BJ (cell line): Measurements from ENCODE around the gene GNGT2. TPM values are rescaled to one million over a fixed set of nuclear protein-coding genes. Genes with fewer than 3 reads are reported as not detected.

Experiments used
- CTCF ChIA-PET: fragments of 350-600 bp; formaldehyde crosslinking; extraction: SDS; loops from one replicate; lab custom pipeline; 2021; ENCODE audit warnings: antibody characterized with exemption, inconsistent platforms; lab: Yijun Ruan, JAX
- POLR2A ChIA-PET: fragments of 300-600 bp; sonication (Branson Sonifier 250); formaldehyde crosslinking; extraction: SDS; loops from one replicate; lab custom pipeline; 2021; ENCODE audit warnings: antibody characterized with exemption; lab: Charles Lee
- DNase-seq: peaks from one replicate; pipeline ENCODE4 v3.0.0-alpha.2; 2011; ENCODE audit warnings: low read depth
- H3K27me3 ChIP-seq: 2 replicates; pipeline ENCODE4 v1.6.0; 2011; ENCODE audit warnings: low read length; ENCODE audit not compliant: control insufficient read depth, insufficient read depth
- H3K36me3 ChIP-seq: 2 replicates; pipeline ENCODE4 v1.5.1; 2011; ENCODE audit warnings: low read length; ENCODE audit not compliant: control insufficient read depth, insufficient read depth
- H3K4me3 ChIP-seq: 2 replicates; pipeline ENCODE4 v1.5.1; 2011; ENCODE audit warnings: low read depth, mild to moderate bottlenecking, control low read depth, low read length
- CTCF ChIP-seq: IDR thresholded peaks from 2 replicates; pipeline ENCODE4 v1.5.1; 2011; ENCODE audit warnings: low read depth, mild to moderate bottlenecking, control low read depth, inconsistent platforms, low read length, moderate library complexity; ENCODE audit not compliant: insufficient read depth
- polyA minus RNA-seq: library from RNA; depleted of rRNA, polyadenylated mRNA; stranded (reverse); fragments of >200 nt; gene quantifications from 2 replicates; pipeline ENCODE4 v1.2.3, GENCODE V29; 2011; rRNA and poly(A)+ RNA removed
- polyA plus RNA-seq: library from polyadenylated mRNA; depleted of rRNA; stranded (reverse); fragments of >200 nt; gene quantifications from 2 replicates; pipeline ENCODE4 v1.2.3, GENCODE V29; 2011; rRNA removed

GNGT2 gene
- 0.45 and 0.66 TPM in 2 replicates for polyA plus RNA-seq
- polyA minus RNA-seq = 0.57 TPM in 1 of 2 replicates, not detected in the other

- 0 out of 2 replicates have a peak within 1 kb of the TSS, but pooled peaks have one; percentile 8 for H3K4me3 ChIP-seq
- no peaks in the 10 kb centered on the region for H3K36me3 ChIP-seq
- no peak for DNase-seq
- no peak for TF ChIP-seq CTCF
- H3K27me3 ChIP-seq = no peaks in the 10 kb centered on the region
- ChIA-PET POLR2A (no interaction called here), CTCF (interaction anchor here (0.8 to 3.2 kb wide), 4 partner anchors 12 to 30 kb away, joined by 3 to 18 read pairs (median 6); no protein-coding TSS in a partner anchor)
Measured at GRCh38 chr17:49210158-49211029, at the start of gene GNGT2, which contains the start of gene ABI3. TSS of gene GNGT2 (minus strand) at chr17:49210574. CDS start at chr17:49207422, 3,152 bp downstream. TSS of gene ABI3 (plus strand) at chr17:49210707. CDS start at chr17:49210725, 18 bp downstream.

GRCh38 chr17:49259663-49260010 lies 49.3 kb upstream of the GNGT2 start:
- POLR2A ChIA-PET = interaction anchor here (0.6 kb wide), 1 partner anchor 1159 kb away, joined by 4 read pairs; no protein-coding TSS in a partner anchor
- no peak for TF ChIP-seq CTCF
- Histone ChIP-seq H3K36me3 (no peaks in the 10 kb centered on the region), H3K27me3 (no peaks in the 10 kb centered on the region), H3K4me3 (peak overlapping the region; percentile 40)
- no peak for DNase-seq
- CTCF ChIA-PET = interaction anchor here (1.2 to 2.1 kb wide), 2 partner anchors 32 kb away, joined by 3 to 12 read pairs; no protein-coding TSS in a partner anchor

- POLR2A ChIA-PET = no interaction called here
- CTCF ChIA-PET = interaction anchor here (0.6 to 1.2 kb wide), 5 partner anchors 13 to 271 kb away, joined by 3 read pairs; no protein-coding TSS in a partner anchor
- TF ChIP-seq CTCF = no peak
Measured at GRCh38 chr17:49258394-49258793, 48.0 kb upstream of the GNGT2 start.

GRCh38 chr17:49255125-49255524 lies 44.8 kb upstream of the GNGT2 start:
- Histone ChIP-seq H3K27me3 (no peaks in the 10 kb centered on the region), H3K36me3 (no peaks in the 10 kb centered on the region), H3K4me3 (no peak overlapping the region)
- POLR2A ChIA-PET = no interaction called here
- no peak for TF ChIP-seq CTCF
- CTCF ChIA-PET = interaction anchor here (1.3 to 1.7 kb wide), 2 partner anchors 26 to 36 kb away, joined by 4 read pairs; no protein-coding TSS in a partner anchor
- no peak for DNase-seq

More at GRCh38 chr17:49258394-49258793, 48.0 kb upstream of the GNGT2 start:
- H3K36me3 ChIP-seq = no peaks in the 10 kb centered on the region
- DNase-seq = no peak
- no peak overlapping the region for H3K4me3 ChIP-seq
- no peaks in the 10 kb centered on the region for H3K27me3 ChIP-seq

GRCh38 chr17:49254066-49254465 lies 43.7 kb upstream of the GNGT2 start:
- no peak for TF ChIP-seq CTCF
- CTCF ChIA-PET = interaction anchor here (0.6 to 1.7 kb wide), 5 partner anchors 15 to 181 kb away, joined by 3 to 5 read pairs (median 4); no protein-coding TSS in a partner anchor
- POLR2A ChIA-PET = no interaction called here
- Histone ChIP-seq H3K4me3 (no peak overlapping the region), H3K36me3 (no peaks in the 10 kb centered on the region), H3K27me3 (no peaks in the 10 kb centered on the region)
- no peak for DNase-seq
